Caco-2 (cell line): ENCODE results near the gene ADAMTS8. TPM values are rescaled to one million over a fixed set of nuclear protein-coding genes. Genes with fewer than 3 reads are reported as not detected.

Experiments used
- BruUV-seq: library from RNA; stranded (reverse); fragments of 400-500 nt; replicated peaks from 2 replicates; lab custom pipeline; 2021; lab: Mats Ljungman, UMichigan
- CTCF ChIA-PET: fragments of 300-600 bp; sonication (Branson Sonifier 250); formaldehyde crosslinking; loops from one replicate; lab custom pipeline; 2022; ENCODE audit warnings: antibody characterized with exemption; lab: Charles Lee
- POLR2A ChIA-PET: fragments of 300-600 bp; sonication (Branson Sonifier 250); formaldehyde crosslinking; loops from one replicate; lab custom pipeline; 2022; ENCODE audit warnings: antibody characterized with exemption; lab: Charles Lee
- DNase-seq, 2 experiments: peaks; one replicate each; pipeline versions ENCODE4 v3.0.0 to v3.0.0-alpha.2; 2020 to 2022
- H3K27me3 ChIP-seq: replicated peaks from 2 replicates; pipeline ENCODE4 v1.6.0; 2011; ENCODE audit warnings: low read length; ENCODE audit not compliant: control insufficient read depth, insufficient read depth
- H3K36me3 ChIP-seq: 2 replicates; pipeline ENCODE4 v1.5.1; 2011; ENCODE audit warnings: low read length; ENCODE audit not compliant: control insufficient read depth, insufficient read depth
- H3K4me1 ChIP-seq: fragments of 250-450 bp; sonication (Bioruptor Pico); 2 replicates; pipeline ENCODE4 v1.5.1; 2020; ENCODE audit warnings: mild to moderate bottlenecking
- H3K4me3 ChIP-seq: 2 replicates; pipeline ENCODE4 v1.5.1; 2011; ENCODE audit warnings: low read depth, mild to moderate bottlenecking, control low read depth, low read length
- H3K9me3 ChIP-seq: fragments of 250-450 bp; sonication (Bioruptor Pico); 2 replicates; pipeline ENCODE4 v1.5.1; 2020; ENCODE audit warnings: mild to moderate bottlenecking, moderate library complexity
- H3K27ac Mint-ChIP-seq: one replicate; pipeline ENCODE4 v1.8.0; 2022; ENCODE audit warnings: mixed read lengths; ENCODE audit not compliant: unreplicated experiment
- H3K27me3 Mint-ChIP-seq: one replicate; pipeline ENCODE4 v1.8.0; 2022; ENCODE audit warnings: mixed read lengths; ENCODE audit not compliant: insufficient read depth, unreplicated experiment
- H3K36me3 Mint-ChIP-seq: one replicate; pipeline ENCODE4 v1.8.0; 2022; ENCODE audit warnings: mild to moderate bottlenecking, mixed read lengths; ENCODE audit not compliant: insufficient read depth, unreplicated experiment
- H3K4me1 Mint-ChIP-seq: one replicate; pipeline ENCODE4 v1.8.0; 2022; ENCODE audit warnings: low read depth, mixed read lengths; ENCODE audit not compliant: unreplicated experiment
- H3K4me3 Mint-ChIP-seq: one replicate; pipeline ENCODE4 v1.8.0; 2022; ENCODE audit warnings: mild to moderate bottlenecking, moderate library complexity, mixed read lengths; ENCODE audit not compliant: unreplicated experiment
- H3K9me3 Mint-ChIP-seq: one replicate; pipeline ENCODE4 v1.8.0; 2022; ENCODE audit warnings: mixed read lengths; ENCODE audit not compliant: unreplicated experiment
- intact Hi-C: fragments of 100-400 bp; cut with micrococcal nuclease; formaldehyde crosslinking; loops from one replicate; pipeline ENCODE4 v1.10.0; 2022; ENCODE audit not compliant: unreplicated experiment
- total RNA-seq: library from RNA; stranded (reverse); gene quantifications from 2 replicates; pipeline ENCODE4 v1.2.3, GENCODE V29; 2022
- TF ChIP-seq, protein P1 (sequence below), 2 experiments: fragments of 200-600 bp in 1 of 2; IDR thresholded peaks; 1 replicate in 1 of 2; 2 replicates in 1 of 2; pipeline versions ENCODE4 v1.5.1 to v1.8.0; 2011 to 2022; ENCODE audit warnings: antibody characterized with exemption in 1 of 2, control low read depth in 1 of 2, inconsistent platforms in 1 of 2, low read depth in 1 of 2, low read length in 1 of 2, mild to moderate bottlenecking in 1 of 2, moderate library complexity in 1 of 2; ENCODE audit not compliant: insufficient read depth in 1 of 2, severe bottlenecking in 1 of 2, unreplicated experiment in 1 of 2

ADAMTS8 gene
- total RNA-seq, 1 experiment from 2014 or later: not detected

DNA sequence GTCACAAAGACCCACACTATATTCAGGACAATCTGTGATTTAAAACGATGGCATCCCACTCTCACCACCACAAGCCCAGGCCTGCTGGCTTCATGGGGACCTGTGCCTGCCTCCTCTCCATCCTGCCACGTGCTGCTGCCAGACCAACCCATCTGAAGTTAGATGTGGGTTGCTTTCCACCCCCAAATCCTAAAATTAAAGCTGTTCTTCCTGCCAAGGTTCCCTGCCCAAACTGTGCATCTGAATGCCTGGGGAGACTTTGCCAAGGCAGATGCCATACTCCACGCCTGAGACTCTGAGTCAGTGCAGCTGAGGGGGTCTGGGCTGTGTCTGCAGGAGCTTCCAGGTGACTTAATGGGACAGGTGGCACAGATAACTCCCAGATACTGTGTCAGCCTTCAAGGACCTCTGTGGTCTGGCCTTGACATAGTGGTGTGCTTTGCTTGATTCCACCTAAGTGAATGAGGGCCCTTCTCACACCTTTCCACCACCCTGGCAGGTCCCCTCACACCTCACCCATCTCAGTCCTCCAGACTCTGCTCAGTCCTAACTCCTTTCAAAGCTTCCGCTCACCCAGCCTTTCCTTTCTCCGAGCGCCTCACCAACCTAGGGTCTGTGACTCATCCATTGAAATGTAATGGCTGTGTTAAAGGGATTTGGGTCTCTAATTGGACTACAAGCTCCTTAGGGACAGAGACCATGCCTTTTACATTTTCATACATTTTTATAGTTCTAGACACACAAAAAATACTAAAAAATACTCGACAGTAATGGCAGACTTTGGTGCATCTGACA is 18.6 kb downstream of the ADAMTS8 start:
- CTCF ChIA-PET: no interaction called here
- intact Hi-C loops: no loop called here
- Mint-ChIP-seq H3K4me3 (no peak overlapping the region), H3K4me1 (no peaks in the 10 kb centered on the region), H3K9me3 (no peaks in the 10 kb centered on the region), H3K27ac (no peak overlapping the region), H3K36me3 (no peaks in the 10 kb centered on the region), H3K27me3 (peaks cover 15% of the 10 kb centered on the region)
- POLR2A ChIA-PET: no interaction called here
- BruUV-seq: no TSS peak
- no peak for DNase-seq
- H3K36me3 ChIP-seq: no peaks in the 10 kb centered on the region
- H3K9me3 ChIP-seq: no peaks in the 10 kb centered on the region
- TF ChIP-seq, protein P1, sequence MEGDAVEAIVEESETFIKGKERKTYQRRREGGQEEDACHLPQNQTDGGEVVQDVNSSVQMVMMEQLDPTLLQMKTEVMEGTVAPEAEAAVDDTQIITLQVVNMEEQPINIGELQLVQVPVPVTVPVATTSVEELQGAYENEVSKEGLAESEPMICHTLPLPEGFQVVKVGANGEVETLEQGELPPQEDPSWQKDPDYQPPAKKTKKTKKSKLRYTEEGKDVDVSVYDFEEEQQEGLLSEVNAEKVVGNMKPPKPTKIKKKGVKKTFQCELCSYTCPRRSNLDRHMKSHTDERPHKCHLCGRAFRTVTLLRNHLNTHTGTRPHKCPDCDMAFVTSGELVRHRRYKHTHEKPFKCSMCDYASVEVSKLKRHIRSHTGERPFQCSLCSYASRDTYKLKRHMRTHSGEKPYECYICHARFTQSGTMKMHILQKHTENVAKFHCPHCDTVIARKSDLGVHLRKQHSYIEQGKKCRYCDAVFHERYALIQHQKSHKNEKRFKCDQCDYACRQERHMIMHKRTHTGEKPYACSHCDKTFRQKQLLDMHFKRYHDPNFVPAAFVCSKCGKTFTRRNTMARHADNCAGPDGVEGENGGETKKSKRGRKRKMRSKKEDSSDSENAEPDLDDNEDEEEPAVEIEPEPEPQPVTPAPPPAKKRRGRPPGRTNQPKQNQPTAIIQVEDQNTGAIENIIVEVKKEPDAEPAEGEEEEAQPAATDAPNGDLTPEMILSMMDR (IDR thresholded peaks at IDR 0.05; ENCODE audit: insufficient read depth in 1 of 2, low read depth in 1 of 2, low read length in 1 of 2, severe bottlenecking in 1 of 2, unreplicated experiment in 1 of 2): no peak
- no peak overlapping the region for H3K4me3 ChIP-seq
- peaks cover 3% of the 10 kb centered on the region; the same call in 1 of the 2 replicates for H3K27me3 ChIP-seq
- H3K4me1 ChIP-seq: no peaks in the 10 kb centered on the region

DNA sequence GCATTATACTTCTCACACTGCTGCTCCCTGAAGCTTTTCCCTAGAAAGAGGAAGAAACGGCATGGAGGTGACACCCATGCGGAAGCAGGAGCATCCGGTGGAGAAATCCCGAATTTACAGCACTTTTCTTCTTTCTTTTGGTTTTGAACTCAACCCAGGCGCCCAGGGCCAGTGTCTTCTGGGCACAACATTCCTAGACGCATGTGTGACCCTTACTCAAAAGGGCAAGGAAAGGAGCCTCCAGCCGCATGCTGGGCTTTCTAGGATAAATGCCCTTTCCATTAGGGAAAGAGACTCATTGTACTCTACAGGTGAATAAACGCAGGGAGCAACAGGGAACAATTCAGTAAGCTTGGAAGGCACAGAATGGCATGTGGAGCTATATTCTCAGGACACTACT is 19.5 kb downstream of the ADAMTS8 start:
- intact Hi-C loops: no loop called here
- no peak overlapping the region for H3K4me3 ChIP-seq
- Mint-ChIP-seq H3K4me3 (no peak overlapping the region), H3K9me3 (no peaks in the 10 kb centered on the region), H3K36me3 (no peaks in the 10 kb centered on the region), H3K27ac (no peak overlapping the region), H3K4me1 (no peaks in the 10 kb centered on the region), H3K27me3 (peaks cover 15% of the 10 kb centered on the region)
- POLR2A ChIA-PET: no interaction called here
- no peak for DNase-seq
- H3K36me3 ChIP-seq: no peaks in the 10 kb centered on the region
- peaks cover 3% of the 10 kb centered on the region; the same call in 1 of the 2 replicates for H3K27me3 ChIP-seq
- CTCF ChIA-PET: no interaction called here
- TF ChIP-seq, protein P1 (IDR thresholded peaks at IDR 0.05; ENCODE audit: insufficient read depth in 1 of 2, low read depth in 1 of 2, low read length in 1 of 2, severe bottlenecking in 1 of 2, unreplicated experiment in 1 of 2): no peak
- no peaks in the 10 kb centered on the region for H3K9me3 ChIP-seq
- no TSS peak for BruUV-seq
- H3K4me1 ChIP-seq: no peaks in the 10 kb centered on the region

DNA sequence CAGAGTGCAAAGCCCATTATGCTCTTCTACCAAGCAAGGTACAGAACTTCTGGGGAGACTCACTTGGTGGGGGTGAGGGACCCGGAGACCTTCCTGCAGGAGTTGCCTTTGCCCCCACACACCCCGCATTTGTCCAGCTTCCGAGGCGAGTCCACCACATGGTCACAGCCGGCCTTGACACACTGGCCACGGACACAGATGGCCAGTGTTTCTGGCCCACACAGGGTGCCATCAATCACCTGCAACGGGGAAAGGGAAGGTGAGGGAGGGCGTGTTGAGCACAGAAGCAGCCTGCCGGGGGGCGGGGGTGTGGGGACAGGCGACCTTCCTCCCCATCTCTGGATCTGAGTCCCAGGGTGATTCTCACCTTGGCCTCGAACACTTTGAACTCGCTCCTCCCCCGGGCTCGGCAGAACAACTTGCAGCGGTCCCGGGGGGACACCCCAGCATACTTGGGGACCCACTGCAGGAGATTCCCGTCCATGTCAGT is 20.0 kb downstream of the ADAMTS8 start:
- H3K27me3 Mint-ChIP-seq: peaks cover 12% of the 10 kb centered on the region

More for the DNA sequence above, 20.0 kb downstream of the ADAMTS8 start:
- intact Hi-C loops: no loop called here
- no peaks in the 10 kb centered on the region for H3K36me3 Mint-ChIP-seq
- CTCF ChIA-PET: no interaction called here
- no peaks in the 10 kb centered on the region for H3K4me1 Mint-ChIP-seq
- Histone ChIP-seq H3K36me3 (no peaks in the 10 kb centered on the region), H3K4me1 (no peaks in the 10 kb centered on the region), H3K27me3 (peaks cover 3% of the 10 kb centered on the region; the same call in 1 of the 2 replicates), H3K9me3 (no peaks in the 10 kb centered on the region), H3K4me3 (no peak overlapping the region)
- H3K9me3 Mint-ChIP-seq: no peaks in the 10 kb centered on the region
- POLR2A ChIA-PET: no interaction called here
- no TSS peak for BruUV-seq
- TF ChIP-seq, protein P1 (IDR thresholded peaks at IDR 0.05; ENCODE audit: insufficient read depth in 1 of 2, low read depth in 1 of 2, low read length in 1 of 2, severe bottlenecking in 1 of 2, unreplicated experiment in 1 of 2): no peak
- DNase-seq: no peak
- no peak overlapping the region for H3K4me3 Mint-ChIP-seq
- H3K27ac Mint-ChIP-seq: no peak overlapping the region
